ENCODE data around the gene SUSD6.

Gene SUSD6

DNA sequence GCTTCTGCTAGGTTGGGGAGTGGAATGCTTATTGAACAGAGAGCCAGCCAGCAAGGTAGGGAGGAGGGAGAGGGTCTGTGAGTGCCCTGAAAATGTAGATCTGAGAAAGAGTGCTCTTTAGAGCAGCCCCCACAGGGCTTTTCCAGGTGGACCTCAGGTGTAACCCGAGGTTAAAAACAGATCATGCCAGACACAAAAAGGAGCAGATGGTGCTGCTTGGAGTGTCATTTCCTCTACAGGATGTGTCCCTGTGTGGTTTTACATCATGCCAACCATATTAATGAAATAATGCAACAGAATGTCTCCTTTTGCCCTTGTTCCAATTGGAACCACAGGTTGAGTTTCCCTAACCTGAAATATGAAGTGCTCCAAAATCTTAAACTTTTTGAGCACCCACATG is 6.4 kb downstream of the SUSD6 start:
- no peak overlapping the region for H3K4me3 ChIP-seq (replicated peaks; ENCODE audit: low read depth, low read length)
- no peaks in the 10 kb centered on the region for H3K27me3 ChIP-seq (replicated peaks; ENCODE audit: control insufficient read depth, insufficient read depth, low read length)
- TF ChIP-seq CTCF (IDR thresholded peaks at IDR 0.05; ENCODE audit: insufficient read depth, low read length, poor library complexity, severe bottlenecking), result no peak
- no peak for DNase-seq (ENCODE audit: extremely low read depth, insufficient read length)
- H3K36me3 ChIP-seq (ENCODE audit: control insufficient read depth, insufficient read depth, low read length), result peaks cover 2% of the 10 kb centered on the region; the same call in 1 of the 2 replicates

- peaks cover 2% of the 10 kb centered on the region; the same call in 1 of the 2 replicates for H3K36me3 ChIP-seq (ENCODE audit: control insufficient read depth, insufficient read depth, low read length)
- DNase-seq (ENCODE audit: extremely low read depth, insufficient read length), result no peak
- no peak for TF ChIP-seq CTCF (IDR thresholded peaks at IDR 0.05; ENCODE audit: insufficient read depth, low read length, poor library complexity, severe bottlenecking)
- H3K4me3 ChIP-seq (replicated peaks; ENCODE audit: low read depth, low read length), result no peak overlapping the region
- H3K27me3 ChIP-seq (replicated peaks; ENCODE audit: control insufficient read depth, insufficient read depth, low read length), result no peaks in the 10 kb centered on the region
Observed at GRCh38 chr14:69619012-69619411, 7.6 kb downstream of the SUSD6 start.

GRCh38 chr14:69620211-69620611 is 8.8 kb downstream of the SUSD6 start:
- H3K4me3 ChIP-seq (replicated peaks; ENCODE audit: low read depth, low read length), result no peak overlapping the region
- H3K36me3 ChIP-seq (ENCODE audit: control insufficient read depth, insufficient read depth, low read length), result peaks cover 2% of the 10 kb centered on the region; the same call in 1 of the 2 replicates
- DNase-seq (ENCODE audit: extremely low read depth, insufficient read length), result no peak
- TF ChIP-seq CTCF (IDR thresholded peaks at IDR 0.05; ENCODE audit: insufficient read depth, low read length, poor library complexity, severe bottlenecking), result no peak
- H3K27me3 ChIP-seq (replicated peaks; ENCODE audit: control insufficient read depth, insufficient read depth, low read length), result no peaks in the 10 kb centered on the region

DNA sequence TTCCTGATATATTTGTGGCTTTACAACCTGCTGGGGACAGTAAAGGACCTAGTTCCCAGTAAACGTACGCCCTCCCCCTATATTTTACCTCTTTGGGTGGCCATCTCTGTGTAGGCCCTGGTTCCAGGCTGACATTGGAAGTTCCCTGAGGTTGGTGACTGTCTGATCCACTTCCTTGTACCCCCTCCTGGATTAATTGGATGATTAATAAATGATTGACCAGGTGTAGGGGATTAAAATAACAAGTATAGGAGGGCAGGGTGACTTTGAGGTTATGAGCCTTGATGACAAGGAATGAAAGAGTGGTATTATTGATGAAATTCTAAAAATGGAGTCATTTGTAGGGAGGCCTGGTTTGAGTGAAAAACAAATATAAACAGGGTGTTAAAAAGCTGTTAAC is 9.6 kb downstream of the SUSD6 start:
- no peak for TF ChIP-seq CTCF (IDR thresholded peaks at IDR 0.05; ENCODE audit: insufficient read depth, low read length, poor library complexity, severe bottlenecking)
- Histone ChIP-seq H3K36me3 (ENCODE audit: control insufficient read depth, insufficient read depth, low read length) (peaks cover 3% of the 10 kb centered on the region), H3K4me3 (replicated peaks; ENCODE audit: low read depth, low read length) (no peak overlapping the region), H3K27me3 (replicated peaks; ENCODE audit: control insufficient read depth, insufficient read depth, low read length) (no peaks in the 10 kb centered on the region)
- no peak for DNase-seq (ENCODE audit: extremely low read depth, insufficient read length)

GRCh38 chr14:69624136-69624535 is 12.7 kb downstream of the SUSD6 start:
- no peak overlapping the region for H3K4me3 ChIP-seq (replicated peaks; ENCODE audit: low read depth, low read length)
- TF ChIP-seq CTCF (IDR thresholded peaks at IDR 0.05; ENCODE audit: insufficient read depth, low read length, poor library complexity, severe bottlenecking), result no peak
- H3K27me3 ChIP-seq (replicated peaks; ENCODE audit: control insufficient read depth, insufficient read depth, low read length), result no peaks in the 10 kb centered on the region
- peaks cover 2% of the 10 kb centered on the region for H3K36me3 ChIP-seq (ENCODE audit: control insufficient read depth, insufficient read depth, low read length)
- DNase-seq (ENCODE audit: extremely low read depth, insufficient read length), result no peak
